Fibroblast of skin of abdomen (primary cell): ENCODE results near the gene C18orf32.
"Not testable (repeated sequence)": the region's sequence is repeated elsewhere in the genome, so short reads cannot be mapped to it uniquely, and the experiment has no call there.

Experiments
- DNase-seq: peaks from one replicate; pipeline ENCODE4 v3.0.0-alpha.2; 2013

Gene C18orf32

DNA sequence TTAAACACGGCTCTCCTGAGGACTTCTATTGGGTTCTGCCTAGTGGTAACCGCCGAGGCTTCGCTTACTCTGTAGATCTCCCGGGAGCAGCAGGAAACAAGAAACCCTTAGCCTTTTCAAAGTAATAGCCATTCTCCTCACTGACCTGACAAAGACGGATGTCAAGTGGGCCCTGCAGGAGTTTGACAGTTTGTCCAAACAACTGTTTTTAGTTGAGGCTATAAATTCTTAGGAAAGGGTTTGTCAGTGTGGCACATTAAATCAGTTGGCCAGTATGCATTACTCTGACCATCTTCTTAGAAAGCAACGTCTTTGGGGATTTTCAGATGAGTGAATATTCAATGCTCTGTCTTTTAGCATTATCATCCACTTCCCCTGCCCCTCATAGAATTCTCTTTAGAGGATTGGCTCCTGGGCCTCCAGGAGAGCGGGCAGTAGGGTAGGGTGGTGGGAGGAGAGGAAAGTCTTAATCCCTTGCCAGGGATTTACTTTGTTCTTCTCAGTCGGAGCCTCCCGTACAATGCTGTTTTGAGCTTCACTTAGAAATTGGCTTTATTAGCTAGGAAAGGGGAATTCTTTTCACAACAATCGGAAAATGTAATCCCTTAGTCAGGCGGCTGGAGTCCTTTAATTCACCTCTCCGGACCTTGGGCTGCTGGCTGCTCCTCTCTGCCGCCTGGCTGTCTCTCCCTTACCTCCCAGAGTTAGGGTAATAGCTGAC, 13.3 kb upstream of the C18orf32 start:
- no peak for DNase-seq

DNA sequence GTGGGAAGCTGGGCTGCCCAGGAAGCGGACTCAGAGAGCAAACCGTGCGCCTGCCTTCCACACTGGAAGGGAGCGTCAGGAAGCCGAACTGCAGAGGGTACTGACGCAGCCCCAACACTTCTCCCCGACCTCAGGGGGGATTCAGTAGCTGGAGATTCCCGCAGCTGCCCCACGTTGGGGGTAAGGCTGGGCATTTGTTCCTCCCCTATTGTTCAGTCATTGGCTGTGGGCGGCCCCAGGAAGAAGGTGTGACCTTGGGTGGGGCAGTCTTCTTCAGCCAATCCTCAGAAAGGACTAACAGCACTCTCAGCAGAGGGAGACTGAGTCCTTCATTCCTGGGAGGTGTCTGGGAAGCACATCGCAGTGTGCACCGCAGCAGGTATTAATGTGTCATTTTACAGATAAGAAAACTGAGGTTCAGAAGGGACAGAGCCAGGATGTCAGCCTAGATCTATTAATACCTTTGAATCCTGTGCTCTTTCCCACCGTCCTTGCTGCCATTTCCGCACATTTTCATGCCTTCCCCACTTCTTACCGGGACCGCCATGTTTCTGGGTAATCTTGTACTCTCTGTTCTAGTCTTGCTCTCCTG, 12.1 kb upstream of the C18orf32 start:
- no peak for DNase-seq

DNA sequence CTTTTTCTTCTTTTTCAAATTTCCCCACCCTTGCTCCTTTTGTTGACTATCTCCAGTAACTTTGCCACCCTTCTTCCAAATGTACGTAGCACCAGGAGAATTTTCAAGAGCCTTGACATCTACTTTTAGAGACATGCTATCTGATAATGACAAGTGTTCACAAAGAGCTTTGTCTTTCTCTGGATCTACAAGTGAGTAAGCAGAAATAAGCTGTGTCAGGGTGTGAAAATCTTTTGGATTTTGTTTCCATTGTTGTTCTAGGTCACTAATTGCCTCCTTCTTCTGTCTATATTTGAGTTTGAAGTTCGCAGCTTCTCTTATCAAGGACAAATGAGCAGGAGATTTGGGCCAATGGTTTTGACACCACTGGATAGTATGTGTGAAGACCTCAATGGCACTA, 8.4 kb upstream of the C18orf32 start:
- DNase-seq: no peak

DNA sequence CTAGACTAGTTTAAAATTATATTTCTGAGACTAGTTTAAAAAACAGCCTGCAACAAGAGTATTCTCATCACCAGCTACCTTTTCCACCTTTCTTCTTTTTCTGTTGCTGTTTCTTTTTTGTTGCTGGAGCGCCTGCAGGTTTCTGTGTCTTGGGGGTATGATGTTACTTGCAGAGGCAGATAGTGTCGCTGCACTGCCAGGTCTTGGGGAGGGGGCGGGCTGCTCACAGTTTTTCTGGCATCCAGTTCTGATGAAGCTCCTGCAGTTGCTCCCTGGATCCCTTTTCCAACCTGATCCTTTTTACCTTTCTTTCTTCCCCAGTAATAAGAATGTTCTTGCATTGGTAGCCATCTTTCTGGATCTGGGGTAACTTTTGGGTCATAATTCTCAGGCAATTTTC, 8.0 kb upstream of the C18orf32 start:
- DNase-seq: no peak

DNA sequence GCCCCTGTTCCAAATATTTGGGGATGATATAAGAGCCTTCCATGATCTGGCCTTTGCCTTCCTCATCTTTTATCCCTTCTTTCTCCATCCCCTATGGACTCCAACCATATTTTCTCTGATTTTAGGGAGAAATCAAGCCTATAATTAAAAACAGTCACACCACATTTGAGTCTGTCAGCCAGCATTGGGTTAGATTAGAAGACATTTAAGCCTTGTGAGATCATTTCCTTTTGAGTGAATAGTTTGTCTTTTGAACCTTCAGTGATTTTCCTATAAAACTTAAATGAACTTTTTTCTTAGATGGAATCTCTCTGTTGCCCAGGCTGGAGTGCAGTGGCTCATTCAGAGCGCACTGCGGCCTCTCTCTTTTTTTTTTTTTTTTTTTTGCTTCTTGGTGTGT, 7.6 kb upstream of the C18orf32 start:
- DNase-seq: peak; percentile 70

DNA sequence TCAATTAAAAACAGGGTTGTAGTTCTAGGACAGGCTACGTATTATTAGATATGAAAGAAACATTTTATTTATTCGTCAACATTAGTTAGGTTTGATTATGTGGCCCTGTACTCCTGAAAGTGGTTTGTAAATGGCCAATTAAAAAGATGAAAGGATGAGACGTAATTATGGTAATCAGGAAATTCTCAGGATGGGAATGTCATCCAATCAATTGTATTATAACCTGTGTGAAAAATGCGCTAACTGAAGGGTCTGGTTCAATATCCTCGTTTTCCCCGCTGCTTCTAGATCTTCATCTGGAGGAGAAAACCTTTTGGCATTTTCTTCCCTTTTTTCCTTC, 5.6 kb upstream of the C18orf32 start:
- DNase-seq: no peak

DNA sequence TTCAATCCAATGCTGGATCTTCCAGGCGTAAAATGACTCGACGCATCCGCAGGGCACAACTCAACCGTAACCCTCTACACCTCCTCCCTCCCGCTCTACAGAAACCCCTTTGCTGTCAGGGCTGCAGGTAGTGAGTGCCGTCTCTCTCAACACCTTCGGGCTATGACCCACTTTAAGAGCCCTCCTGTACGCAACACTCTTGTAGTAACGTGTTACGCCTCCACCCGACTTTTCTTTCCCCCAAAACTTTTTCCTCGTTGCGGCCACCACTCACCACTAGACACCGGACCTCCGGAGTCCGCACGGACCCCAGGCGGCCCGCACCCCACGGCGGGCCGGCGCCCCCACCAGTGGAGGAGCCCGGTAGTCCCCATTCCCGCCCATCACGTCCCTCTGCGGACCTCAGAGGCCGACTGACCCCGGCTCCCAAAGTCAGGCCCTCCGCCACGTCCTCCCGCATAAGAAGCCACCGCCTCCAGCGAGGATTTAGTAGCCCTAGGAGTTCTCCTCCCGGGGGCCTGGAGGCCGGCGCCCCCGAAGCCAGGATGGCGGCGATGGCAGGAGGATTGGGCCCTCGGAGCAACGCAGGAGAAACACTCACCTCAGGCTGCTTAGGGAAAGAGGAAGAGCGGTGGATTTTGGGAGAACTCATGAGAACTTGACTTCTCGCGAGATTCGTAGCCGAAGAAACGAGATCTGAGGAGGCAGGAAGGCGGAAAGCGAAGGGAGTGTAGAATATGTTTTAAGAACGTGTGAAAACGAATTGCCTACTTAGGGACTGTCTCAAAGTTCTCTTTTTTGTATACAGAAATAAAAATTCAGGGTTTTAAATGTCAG, 5.0 kb upstream of the C18orf32 start, which contains the start of gene RPL17:
TSS of gene RPL17 (minus strand) at position 609 of the 837 bp plus-strand sequence.
- DNase-seq: peak; percentile 99

DNA sequence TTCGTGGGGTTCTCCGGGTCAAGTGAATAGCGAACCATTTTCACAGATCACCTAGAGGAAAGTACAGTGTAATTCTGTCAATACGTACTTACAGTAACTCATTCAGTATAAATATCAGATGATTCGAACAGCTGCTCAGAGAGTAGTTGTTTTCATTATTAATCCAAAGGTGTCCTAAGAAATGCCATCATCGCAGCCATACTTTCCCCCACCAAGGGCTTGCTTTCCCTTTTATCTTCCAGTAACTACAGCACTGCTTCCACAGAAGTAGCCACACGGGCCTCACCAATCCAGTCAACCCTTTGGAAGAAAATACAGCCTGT, 4.5 kb upstream of the C18orf32 start:
- no peak for DNase-seq

DNA sequence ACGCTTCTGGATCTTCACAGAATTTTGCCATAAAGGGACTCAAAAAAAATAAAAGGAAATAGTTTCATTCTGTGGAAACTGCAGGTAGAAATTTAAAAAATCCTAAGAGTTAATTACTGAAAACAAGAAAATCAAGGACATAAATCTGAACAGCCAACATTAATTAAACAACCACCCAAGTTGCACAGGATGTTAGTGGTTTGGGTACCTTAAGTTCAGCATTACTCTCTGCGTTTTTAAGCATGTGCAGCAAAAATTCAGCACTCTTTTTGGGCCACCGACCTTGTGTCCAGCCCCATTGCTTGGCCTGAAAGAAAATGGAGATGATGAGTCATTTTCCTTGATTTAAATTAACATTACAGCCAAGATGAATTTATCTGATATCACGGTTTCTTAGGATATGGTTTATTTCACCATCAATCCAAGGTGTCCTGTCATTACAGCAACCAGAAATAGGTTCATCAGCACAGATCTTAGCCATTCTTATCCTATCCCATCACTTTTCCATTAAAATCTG, 3.3 kb upstream of the C18orf32 start:
- DNase-seq: no peak

DNA sequence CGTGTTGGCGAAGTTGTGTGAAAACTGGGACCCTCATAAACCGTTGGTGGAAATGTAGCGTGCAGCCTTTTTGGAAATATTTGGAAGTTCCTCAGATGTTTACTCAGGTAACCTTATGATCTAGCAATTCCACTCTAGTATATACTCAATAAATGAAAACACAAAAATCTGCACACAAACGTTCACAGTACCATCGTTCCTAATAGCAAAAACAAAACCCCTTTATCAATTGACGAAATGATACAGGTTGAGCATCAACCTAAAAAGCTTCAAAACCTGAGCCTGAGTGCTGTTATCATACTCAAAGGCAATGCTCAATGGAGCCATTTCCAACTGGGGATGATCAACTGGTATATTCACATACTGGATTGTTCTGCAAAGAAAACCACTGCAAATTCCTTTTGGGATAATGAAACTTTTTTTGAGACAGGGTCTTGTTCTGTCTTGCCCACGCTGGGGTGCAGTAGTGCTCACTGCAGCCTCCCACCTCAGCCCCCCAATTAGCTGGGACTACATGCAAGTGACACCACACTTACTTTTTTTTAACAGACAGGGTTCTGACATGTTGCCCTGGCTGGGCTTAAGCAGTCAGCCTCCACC, 777 bp upstream of the C18orf32 start:
- no peak for DNase-seq

DNA sequence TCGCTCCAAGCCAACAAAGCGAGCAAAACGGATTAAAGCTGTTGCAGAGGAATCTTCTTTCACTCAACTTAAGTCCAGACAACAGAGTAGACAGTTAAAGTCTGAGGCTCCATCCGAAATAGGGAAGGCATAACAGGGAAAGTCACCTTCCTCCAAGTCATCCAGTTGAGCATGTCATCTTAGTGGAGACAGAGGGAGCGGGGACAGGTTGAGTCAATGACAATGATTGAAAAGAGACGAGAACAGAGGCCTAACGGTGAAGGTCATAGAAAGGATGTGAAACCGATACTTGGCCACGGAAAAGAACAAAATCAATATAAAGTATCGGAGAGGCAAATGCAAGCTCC, 455 bp downstream of the C18orf32 start:
- no peak for DNase-seq

DNA sequence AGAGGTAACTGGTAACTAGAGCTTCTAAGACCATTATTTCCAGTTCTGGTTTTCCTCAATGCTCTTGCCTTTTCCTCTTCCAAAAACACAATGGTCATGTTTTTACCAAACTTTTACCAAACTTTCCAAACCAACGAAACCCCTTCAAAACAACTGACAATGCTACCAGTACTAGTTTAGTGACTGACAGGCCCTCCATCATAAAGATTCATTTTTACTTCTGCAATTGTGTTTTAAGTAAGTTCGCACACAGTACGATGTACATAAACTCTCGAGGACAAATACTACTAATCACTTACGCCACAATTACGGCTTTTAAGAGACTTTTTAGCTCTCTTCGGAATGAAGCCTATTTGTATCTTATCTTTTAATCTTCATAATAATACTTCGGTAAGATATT, 900 bp downstream of the C18orf32 start:
- no peak for DNase-seq

DNA sequence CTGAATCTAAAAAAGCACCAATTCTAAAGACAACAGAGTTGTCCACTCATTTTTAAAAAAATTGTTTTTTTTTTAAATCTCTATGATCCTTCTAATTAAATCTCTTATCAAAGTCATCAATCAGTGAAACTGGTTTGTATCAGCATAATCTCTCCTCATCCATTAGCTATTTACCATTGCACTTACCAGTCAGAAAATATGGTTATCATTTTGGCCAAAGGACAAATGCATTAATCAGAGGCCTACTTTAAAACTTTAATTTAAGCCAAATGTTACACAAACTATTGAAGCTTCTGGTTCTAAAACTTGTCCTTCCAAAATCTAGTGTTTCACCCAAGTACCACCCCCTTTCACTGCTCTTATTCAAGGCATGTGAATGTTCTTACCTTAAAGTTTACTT, 3.8 kb downstream of the C18orf32 start:
- DNase-seq: no peak

DNA sequence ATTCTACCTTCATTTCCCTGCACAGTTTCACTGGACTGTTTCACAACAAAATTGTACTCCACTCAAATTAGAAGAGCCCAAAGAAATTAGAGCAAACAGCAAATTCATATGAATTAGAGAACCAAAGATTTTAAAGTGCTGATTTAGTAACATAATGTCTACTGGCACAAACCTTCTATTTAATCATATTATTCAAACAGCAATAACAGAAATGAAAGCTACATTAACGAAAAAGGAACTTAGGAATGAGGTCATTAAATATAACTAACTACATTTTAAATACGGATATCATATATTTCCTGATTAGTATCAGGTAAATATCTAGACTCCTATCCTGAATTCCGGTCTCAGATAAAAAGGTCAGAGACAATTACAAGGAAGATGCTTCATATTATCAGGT, 5.1 kb downstream of the C18orf32 start:
- no peak for DNase-seq

DNA sequence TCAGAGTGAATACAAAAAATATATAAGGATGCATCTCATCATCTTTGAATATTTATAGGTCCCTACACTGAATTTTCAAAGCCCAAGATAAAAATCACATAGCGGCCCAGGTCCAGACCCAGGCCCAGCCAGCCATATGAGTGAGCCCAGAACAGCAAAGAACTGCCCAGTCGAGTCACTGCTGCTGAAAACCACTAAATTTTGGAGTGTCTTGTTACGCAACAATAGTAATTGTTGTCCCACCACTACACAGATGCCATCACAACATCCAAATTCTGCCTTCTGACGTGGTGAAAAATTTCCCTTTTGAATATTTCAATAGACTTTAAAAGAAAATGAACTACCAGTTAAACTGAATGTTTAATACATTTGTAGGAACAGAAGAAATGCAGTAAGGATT, 5.7 kb downstream of the C18orf32 start:
- DNase-seq: no peak

DNA sequence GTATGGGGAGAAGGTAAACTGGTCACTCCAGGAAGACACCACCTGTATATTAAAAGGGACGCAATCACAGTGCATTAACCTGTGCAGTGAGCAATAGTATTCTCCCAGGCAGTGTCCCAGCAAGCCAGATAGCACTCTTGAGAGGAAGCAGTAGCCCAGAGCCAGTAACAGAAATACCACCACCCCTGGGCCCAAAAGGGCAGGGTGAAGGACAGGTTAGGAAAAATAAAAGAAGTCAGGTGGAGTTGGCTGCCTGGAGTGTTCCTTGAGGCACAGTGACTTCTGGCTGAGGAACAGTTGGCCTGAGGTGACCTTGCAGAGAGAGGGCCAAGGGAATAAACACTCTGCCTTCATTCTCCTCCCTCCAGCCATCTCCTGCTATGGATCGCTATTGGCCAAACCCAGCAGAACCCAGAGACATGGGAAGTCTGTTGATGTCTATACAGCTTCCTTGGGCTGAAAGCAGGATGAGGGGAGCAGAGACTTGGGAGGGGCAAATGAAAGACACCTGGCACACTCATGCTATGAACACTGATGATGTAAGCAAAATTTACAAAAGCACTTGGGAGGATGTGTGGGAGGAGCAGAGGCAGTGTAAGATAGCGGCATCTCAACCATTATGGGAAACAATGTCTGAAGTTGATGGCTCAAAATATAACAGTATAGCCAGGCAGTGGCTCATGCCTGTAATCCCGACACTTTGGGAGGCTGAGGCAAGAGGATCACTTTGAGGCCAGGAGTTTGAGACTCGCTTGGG, 7.5 kb downstream of the C18orf32 start:
- DNase-seq: no peak

DNA sequence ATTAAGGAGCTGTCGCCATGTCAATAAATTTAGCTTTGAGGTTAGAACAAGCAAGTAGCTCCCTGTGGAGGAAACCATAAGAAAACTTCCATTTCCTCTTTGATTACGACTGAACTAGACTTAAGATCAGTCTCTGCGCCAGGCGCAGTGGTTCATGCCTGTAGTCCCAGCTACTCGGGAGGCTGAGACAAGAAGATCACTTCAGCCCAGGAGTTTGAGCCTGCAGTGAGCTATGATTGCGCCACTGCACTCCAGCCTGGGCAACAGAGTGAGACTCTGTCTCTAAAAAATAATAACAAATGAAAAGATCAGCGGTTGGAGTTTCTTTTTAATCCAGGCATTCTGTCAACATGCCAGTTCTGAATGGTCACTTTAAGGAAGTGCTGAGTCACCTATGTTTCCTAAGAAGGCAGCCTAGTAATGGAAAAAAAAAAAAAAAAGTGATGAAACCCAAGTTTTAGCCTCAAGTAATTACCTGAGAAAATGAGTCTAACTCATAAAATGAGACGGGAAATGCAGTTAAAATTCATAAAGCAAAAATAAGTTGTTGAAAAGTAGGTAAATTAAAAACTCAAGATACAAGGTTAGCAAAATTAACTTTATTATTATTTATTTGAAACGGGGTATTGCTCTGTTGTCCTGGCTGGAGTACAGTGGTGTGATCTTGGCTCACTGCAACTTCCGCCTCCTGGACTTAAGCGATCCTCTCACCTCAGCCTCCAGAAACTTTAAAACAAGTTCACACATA, 10.2 kb downstream of the C18orf32 start:
- peak; percentile 56 for DNase-seq

DNA sequence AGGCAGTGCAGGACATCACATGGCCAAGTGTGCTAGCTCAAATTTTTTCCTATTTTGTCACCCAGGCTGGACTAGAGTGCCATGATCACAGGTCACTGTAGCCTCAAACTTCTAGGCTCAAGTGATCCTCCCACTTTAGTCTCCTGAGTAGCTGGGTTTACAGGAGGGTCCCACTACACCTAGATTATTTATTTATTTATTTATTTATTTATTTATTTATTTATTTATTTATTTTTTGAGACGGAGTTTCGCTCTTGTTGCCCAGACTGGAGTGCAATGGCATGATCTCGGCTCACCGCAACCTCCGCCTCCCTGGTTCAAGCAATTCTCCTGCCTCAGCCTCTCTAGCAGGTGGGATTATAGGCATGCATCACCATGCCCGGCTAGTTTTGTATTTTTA, 12.1 kb downstream of the C18orf32 start:
- DNase-seq: not testable (repeated sequence)

DNA sequence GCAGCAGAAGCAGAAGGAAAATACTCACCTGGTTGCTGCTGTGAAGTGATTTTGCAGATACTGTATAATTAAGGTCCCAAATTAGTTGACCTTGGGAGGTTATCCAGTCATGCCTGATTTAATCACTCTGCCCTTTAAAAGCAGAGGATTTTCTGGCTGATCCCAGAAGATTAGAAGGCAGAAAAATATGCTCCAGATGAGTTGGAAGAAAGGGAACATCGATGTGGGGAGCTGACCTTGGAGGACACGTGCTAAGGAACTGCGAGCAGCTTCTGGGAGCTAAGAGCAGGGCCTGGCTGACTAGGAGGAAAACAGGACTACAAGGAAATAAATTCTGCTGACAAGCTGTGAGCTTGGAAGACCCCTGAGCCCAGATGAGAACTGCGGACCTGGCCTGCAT, 13.3 kb downstream of the C18orf32 start:
- DNase-seq: no peak

DNA sequence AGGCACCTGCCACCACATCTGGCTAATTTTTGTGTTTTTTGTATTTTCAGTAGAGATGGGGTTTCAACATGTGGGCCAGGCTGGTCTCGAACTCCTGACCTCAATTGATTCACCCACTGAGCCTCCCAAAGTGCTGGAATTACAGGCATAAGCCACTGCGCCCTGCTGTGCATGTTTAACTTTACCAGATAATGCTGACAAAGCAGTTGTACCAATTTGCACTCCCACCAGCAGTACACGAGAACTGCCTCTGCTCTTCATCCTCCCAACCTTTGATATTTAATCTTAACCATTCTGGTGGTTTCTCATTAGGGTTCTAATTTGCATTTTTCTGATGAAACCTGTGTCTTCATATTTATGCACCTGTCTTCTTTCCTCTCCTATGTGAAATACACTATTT, 14.6 kb downstream of the C18orf32 start:
- no peak for DNase-seq

DNA sequence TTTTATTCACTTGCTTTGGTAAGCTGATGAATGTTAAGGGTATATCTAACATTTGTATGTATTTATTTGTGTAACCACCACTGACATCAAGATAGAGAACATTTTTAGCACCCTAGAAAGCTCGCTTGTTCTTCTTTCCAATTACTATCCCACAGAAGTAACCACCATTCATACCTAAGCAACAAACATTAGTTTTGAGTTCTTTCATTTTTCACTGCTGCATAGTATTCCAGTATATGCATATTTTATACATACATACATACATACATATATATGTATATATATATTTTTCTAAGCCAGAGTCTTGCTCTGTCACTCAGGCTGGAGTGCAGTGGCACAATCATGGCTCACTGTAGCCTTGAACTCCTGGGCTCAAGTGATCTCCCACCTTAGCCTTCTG, 15.5 kb downstream of the C18orf32 start:
- DNase-seq: no peak

DNA sequence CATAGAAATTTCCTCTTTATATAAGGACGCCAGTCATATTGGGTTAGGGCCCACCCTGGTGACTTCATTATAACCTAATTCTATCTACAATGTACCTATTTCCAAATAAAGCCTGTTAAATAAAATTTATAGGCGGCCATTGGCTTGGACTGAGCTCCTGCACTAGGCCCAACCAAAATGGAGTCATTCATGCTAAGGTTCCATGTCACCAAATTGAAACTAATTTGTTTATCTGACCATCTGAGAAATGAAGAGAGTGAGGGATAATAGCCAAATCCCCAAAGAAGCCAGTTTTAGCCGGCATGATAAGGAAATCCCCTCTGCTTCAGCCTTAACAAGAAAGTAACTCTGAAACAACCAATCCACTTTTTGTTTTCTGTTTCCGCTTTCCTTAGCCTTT, 19.4 kb downstream of the C18orf32 start:
- no peak for DNase-seq
